Naive thymus-derived CD4-positive, alpha-beta T cell (primary cell): ENCODE measurements around the gene CHKB. TPM values are rescaled to one million over a fixed set of nuclear protein-coding genes. Genes with fewer than 3 reads are reported as not detected.
A peak's percentile ranks its signal among the peaks of the same experiment; 100 is the strongest.

Experiments
- ATAC-seq: fragments of 150-1000 bp; cut with Tn5 transposase; 2 replicates; pipeline ENCODE4 v1.10.0; 2021; ENCODE audit warnings: mild to moderate bottlenecking, moderate library complexity
- CTCF ChIA-PET: fragments of 350-600 bp; sonication (Branson Sonifier 250); formaldehyde crosslinking; loops from one replicate; lab custom pipeline; 2021; ENCODE audit warnings: antibody characterized with exemption; lab: Charles Lee
- POLR2A ChIA-PET: fragments of 350-600 bp; sonication (Branson Sonifier 250); formaldehyde crosslinking; loops from one replicate; lab custom pipeline; 2021; ENCODE audit warnings: antibody characterized with exemption, inconsistent platforms; lab: Charles Lee
- DNase-seq, 9 donors: peaks; one replicate each; pipeline versions ENCODE4 v3.0.0 to v3.0.0-alpha.2; 2020 to 2022; ENCODE audit warnings: mixed read lengths in 1 of 9
- H3K27ac ChIP-seq: one replicate; pipeline ENCODE4 v1.7.0; 2013; ENCODE audit warnings: mild to moderate bottlenecking, low read depth, low read length, moderate library complexity
- H3K27me3 ChIP-seq, 2 donors: one replicate each; pipeline ENCODE4 v1.7.0; 2013; ENCODE audit warnings: low read length in 2 of 2, mild to moderate bottlenecking in 2 of 2, moderate library complexity in 2 of 2; ENCODE audit not compliant: control insufficient read depth in 2 of 2, insufficient read depth in 2 of 2
- H3K36me3 ChIP-seq, 3 experiments: 1 replicate in 2 of 3; 2 replicates in 1 of 3; pipeline ENCODE4 v1.7.0; 2013; ENCODE audit warnings: low read length in 3 of 3, mild to moderate bottlenecking in 3 of 3, moderate library complexity in 1 of 3; ENCODE audit not compliant: insufficient read depth in 3 of 3, control insufficient read depth in 2 of 3
- H3K4me1 ChIP-seq, 2 donors: one replicate each; pipeline ENCODE4 v1.7.0; 2013; ENCODE audit warnings: low read length in 2 of 2, mild to moderate bottlenecking in 2 of 2, moderate library complexity in 1 of 2; ENCODE audit not compliant: control insufficient read depth in 2 of 2, insufficient read depth in 2 of 2
- H3K4me3 ChIP-seq: 2 replicates; pipeline ENCODE4 v1.7.0; 2013; ENCODE audit warnings: mild to moderate bottlenecking, low read length
- H3K9me3 ChIP-seq, 3 experiments: 1 replicate in 2 of 3; 2 replicates in 1 of 3; pipeline ENCODE4 v1.7.0; 2013; ENCODE audit warnings: low read length in 3 of 3; ENCODE audit not compliant: control insufficient read depth in 2 of 3
- H3K27ac Mint-ChIP-seq, 9 donors: one replicate each; pipeline ENCODE4 v1.8.0; 2020 to 2022; ENCODE audit warnings: mixed read lengths in 9 of 9, mild to moderate bottlenecking in 8 of 9, moderate library complexity in 5 of 9, inconsistent platforms in 2 of 9
- H3K27me3 Mint-ChIP-seq, 5 donors: one replicate each; pipeline ENCODE4 v1.8.0; 2021 to 2022; ENCODE audit warnings: mixed read lengths in 5 of 5, mild to moderate bottlenecking in 1 of 5
- H3K36me3 Mint-ChIP-seq, 5 donors: one replicate each; pipeline ENCODE4 v1.8.0; 2020 to 2022; ENCODE audit warnings: mixed read lengths in 5 of 5, mild to moderate bottlenecking in 3 of 5, inconsistent platforms in 1 of 5
- H3K4me1 Mint-ChIP-seq, 7 donors: one replicate each; pipeline ENCODE4 v1.8.0; 2020 to 2022; ENCODE audit warnings: mixed read lengths in 7 of 7, mild to moderate bottlenecking in 3 of 7, inconsistent platforms in 1 of 7
- H3K4me3 Mint-ChIP-seq, 10 donors: one replicate each; pipeline ENCODE4 v1.8.0; 2020 to 2022; ENCODE audit warnings: mild to moderate bottlenecking in 10 of 10, mixed read lengths in 10 of 10, moderate library complexity in 6 of 10, inconsistent platforms in 2 of 10
- H3K9me3 Mint-ChIP-seq, 11 donors: one replicate each; pipeline ENCODE4 v1.8.0; 2020 to 2022; ENCODE audit warnings: mixed read lengths in 11 of 11, mild to moderate bottlenecking in 4 of 11, inconsistent platforms in 1 of 11, moderate library complexity in 1 of 11
- intact Hi-C, 2 donors: fragments of 100-400 bp; cut with micrococcal nuclease; formaldehyde crosslinking; loops; one replicate each; pipeline ENCODE4 v1.15.1; 2023
- polyA plus RNA-seq, 2 donors: library from polyadenylated mRNA; unstranded; fragments of 300-500 nt; fragmentation: Illumina TruSeq; gene quantifications; one replicate each; pipeline ENCODE4 v1.2.3, GENCODE V29; 2021
- total RNA-seq, 6 experiments: library from RNA in 5 of 6; stranded (reverse) in 5 of 6; gene quantifications; 1 replicate in 5 of 6; 2 replicates in 1 of 6; pipeline ENCODE4 v1.2.3 and lab custom pipeline; 2021 to 2026

CHKB gene
- total and polyA plus RNA-seq, 7 experiments from 2014 or later, result 24.2 to 214 (median 158) TPM

- no peaks in the 10 kb centered on the region for H3K9me3 Mint-ChIP-seq
- ATAC-seq (no peak), DNase-seq (no peak)
- Histone ChIP-seq H3K9me3 (no peaks in the 10 kb centered on the region), H3K4me3 (no peak overlapping the region), H3K27ac (no peak overlapping the region), H3K27me3 (no peaks in the 10 kb centered on the region), H3K36me3 (peaks cover 0 to 34% (median 0%) of the 10 kb centered on the region in 3 experiments), H3K4me1 (peaks cover 16% of the 10 kb centered on the region in 2 donors)
- H3K4me3 Mint-ChIP-seq, result no peak overlapping the region
- no peak overlapping the region for H3K27ac Mint-ChIP-seq
- H3K27me3 Mint-ChIP-seq, result no peaks in the 10 kb centered on the region
- CTCF ChIA-PET, result interaction anchor here (0.8 kb wide), 1 partner anchor 16 kb away, joined by 3 read pairs; the partner anchor contains the start of gene SYCE3
- H3K4me1 Mint-ChIP-seq, result peaks cover 5 to 31% (median 23%) of the 10 kb centered on the region in 7 donors
- H3K36me3 Mint-ChIP-seq, result peaks cover 0 to 12% (median 4%) of the 10 kb centered on the region in 5 donors
- POLR2A ChIA-PET, result interaction anchor here (0.6 to 1.5 kb wide), 4 partner anchors 14 to 53 kb away, joined by 3 to 9 read pairs (median 4); partner anchors contain the start of genes SCO2 and SYCE3
- intact Hi-C loops, result no loop called here
Observed at GRCh38 chr22:50578776-50579310, 3.8 kb downstream of the CHKB start.

- Mint-ChIP-seq H3K4me3 (peak within 1 kb of the TSS in 6 of 10 donors; percentile 15 to 63 (median 56)), H3K4me1 (peaks cover 5 to 24% (median 18%) of the 10 kb centered on the region in 7 donors), H3K36me3 (peaks cover 0 to 12% (median 4%) of the 10 kb centered on the region in 5 donors), H3K9me3 (no peaks in the 10 kb centered on the region), H3K27ac (peak within 1 kb of the TSS in 1 of 9 donors; percentile 75), H3K27me3 (no peaks in the 10 kb centered on the region)
- Histone ChIP-seq H3K27me3 (no peaks in the 10 kb centered on the region), H3K4me1 (peaks cover 9 to 10% of the 10 kb centered on the region in 2 donors), H3K4me3 (no peak within 1 kb of the TSS), H3K27ac (no peak within 1 kb of the TSS), H3K36me3 (peaks cover 0 to 34% (median 0%) of the 10 kb centered on the region in 3 experiments), H3K9me3 (no peaks in the 10 kb centered on the region)
- ChIA-PET POLR2A (interaction anchor here (0.8 to 1.5 kb wide), 7 partner anchors 13 to 53 kb away, joined by 3 to 9 read pairs (median 4); partner anchors contain the start of gene SCO2), CTCF (no interaction called here)
- DNase-seq (no peak), ATAC-seq (no peak)
- intact Hi-C loops, result no loop called here
Observed at GRCh38 chr22:50577987-50578775, 4.5 kb downstream of the CHKB start, which contains the start of gene CPT1B. Gene CPT1B (minus strand): TSS chr22:50578427. CDS start chr22:50577915, 512 bp downstream.

GRCh38 chr22:50577697-50577986, 5.0 kb downstream of the CHKB start:
- Mint-ChIP-seq H3K27me3 (no peaks in the 10 kb centered on the region), H3K4me1 (peaks cover 5 to 24% (median 18%) of the 10 kb centered on the region in 7 donors), H3K36me3 (peaks cover 0 to 9% (median 5%) of the 10 kb centered on the region in 5 donors), H3K9me3 (no peaks in the 10 kb centered on the region), H3K4me3 (peak overlapping the region in 6 of 10 donors; percentile 15 to 63 (median 56)), H3K27ac (peak overlapping the region in 1 of 9 donors; percentile 75)
- DNase-seq (no peak), ATAC-seq (no peak)
- Histone ChIP-seq H3K9me3 (no peaks in the 10 kb centered on the region), H3K36me3 (peaks cover 0 to 36% (median 0%) of the 10 kb centered on the region in 3 experiments), H3K4me3 (no peak overlapping the region), H3K4me1 (peaks cover 9 to 10% of the 10 kb centered on the region in 2 donors), H3K27ac (no peak overlapping the region), H3K27me3 (no peaks in the 10 kb centered on the region)
- ChIA-PET POLR2A (interaction anchor here (0.8 to 1.2 kb wide), 5 partner anchors 14 to 52 kb away, joined by 3 to 5 read pairs (median 3); partner anchors contain the start of gene SCO2), CTCF (no interaction called here)
- intact Hi-C loops, result no loop called here

- CTCF ChIA-PET, result no interaction called here
- intact Hi-C loops, result no loop called here
- DNase-seq, result no peak
- H3K4me1 Mint-ChIP-seq, result peaks cover 5 to 24% (median 18%) of the 10 kb centered on the region in 7 donors
- Histone ChIP-seq H3K9me3 (no peaks in the 10 kb centered on the region), H3K4me3 (no peak overlapping the region), H3K27ac (no peak overlapping the region), H3K4me1 (peaks cover 9% of the 10 kb centered on the region in 2 donors), H3K27me3 (no peaks in the 10 kb centered on the region), H3K36me3 (peaks cover 0 to 40% (median 0%) of the 10 kb centered on the region in 3 experiments)
- no peaks in the 10 kb centered on the region for H3K9me3 Mint-ChIP-seq
- H3K27me3 Mint-ChIP-seq, result no peaks in the 10 kb centered on the region
- POLR2A ChIA-PET, result interaction anchor here (0.7 to 1.2 kb wide), 6 partner anchors 11 to 52 kb away, joined by 3 to 5 read pairs (median 4); partner anchors contain the start of gene SCO2
- H3K4me3 Mint-ChIP-seq, result peak overlapping the region in 6 of 10 donors; percentile 15 to 63 (median 56)
- ATAC-seq, result no peak
- H3K27ac Mint-ChIP-seq, result peak overlapping the region in 2 of 9 donors; percentile 32 to 75
- H3K36me3 Mint-ChIP-seq, result peaks cover 0 to 11% (median 9%) of the 10 kb centered on the region in 5 donors
Observed at GRCh38 chr22:50576806-50577696, 5.6 kb downstream of the CHKB start.

GRCh38 chr22:50576070-50576469, 6.6 kb downstream of the CHKB start:
- H3K27me3 ChIP-seq, result no peaks in the 10 kb centered on the region
- H3K9me3 ChIP-seq, result no peaks in the 10 kb centered on the region
- Mint-ChIP-seq H3K36me3 (peaks cover 0 to 11% (median 8%) of the 10 kb centered on the region in 5 donors), H3K27ac (no peak overlapping the region), H3K4me3 (no peak overlapping the region), H3K4me1 (peaks cover 5 to 18% (median 13%) of the 10 kb centered on the region in 7 donors), H3K9me3 (no peaks in the 10 kb centered on the region), H3K27me3 (no peaks in the 10 kb centered on the region)
- ATAC-seq (no peak), DNase-seq (no peak)
- CTCF ChIA-PET, result interaction anchor here (1.0 kb wide), 1 partner anchor 44 kb away, joined by 4 read pairs; no protein-coding TSS in a partner anchor
- intact Hi-C loops, result no loop called here
- no peak overlapping the region for H3K27ac ChIP-seq
- H3K36me3 ChIP-seq, result peaks cover 0 to 46% (median 1%) of the 10 kb centered on the region in 3 experiments
- H3K4me3 ChIP-seq, result no peak overlapping the region
- POLR2A ChIA-PET, result interaction anchor here (1.0 to 2.2 kb wide), 2 partner anchors 11 to 28 kb away, joined by 4 to 10 read pairs; no protein-coding TSS in a partner anchor
- no peaks in the 10 kb centered on the region for H3K4me1 ChIP-seq
